Smooth muscle cell of the brain vasculature (primary cell): ENCODE results near the gene IDH3A.

Experiments used
- DNase-seq: peaks from one replicate; pipeline ENCODE4 v3.0.0-alpha.2; 2012; ENCODE audit warnings: low read depth, low spot score

IDH3A gene

GRCh38 chr15:78201281-78202190 lies 52.4 kb downstream of the IDH3A start:
- DNase-seq: no peak

- DNase-seq: no peak
Observed at GRCh38 chr15:78203346-78204225, 54.4 kb downstream of the IDH3A start.

- no peak for DNase-seq
Observed at GRCh38 chr15:78204351-78205309, 55.5 kb downstream of the IDH3A start.

GRCh38 chr15:78205337-78205736 lies 56.2 kb downstream of the IDH3A start:
- no peak for DNase-seq

- no peak for DNase-seq
Observed at GRCh38 chr15:78205856-78206255, 56.7 kb downstream of the IDH3A start.

GRCh38 chr15:78206326-78207109 lies 57.4 kb downstream of the IDH3A start:
- DNase-seq: no peak

- no peak for DNase-seq
Observed at GRCh38 chr15:78207110-78207458, 57.9 kb downstream of the IDH3A start.

- DNase-seq: no peak
Observed at GRCh38 chr15:78207641-78208340, 58.6 kb downstream of the IDH3A start.

GRCh38 chr15:78208341-78208844 lies 59.2 kb downstream of the IDH3A start:
- no peak for DNase-seq

- DNase-seq: no peak
Observed at GRCh38 chr15:78208887-78209645, 59.9 kb downstream of the IDH3A start.

- no peak for DNase-seq
Observed at GRCh38 chr15:78209646-78210348, 60.6 kb downstream of the IDH3A start.

GRCh38 chr15:78210349-78210717 lies 61.2 kb downstream of the IDH3A start:
- no peak for DNase-seq

GRCh38 chr15:78211189-78211921 lies 62.2 kb downstream of the IDH3A start:
- DNase-seq: no peak

GRCh38 chr15:78212008-78212407 lies 62.8 kb downstream of the IDH3A start:
- DNase-seq: no peak

- DNase-seq: peak; percentile 78
Observed at GRCh38 chr15:78212546-78213424, 63.6 kb downstream of the IDH3A start.

GRCh38 chr15:78213425-78213750 lies 64.2 kb downstream of the IDH3A start:
- DNase-seq: no peak

- no peak for DNase-seq
Observed at GRCh38 chr15:78213956-78214355, 64.8 kb downstream of the IDH3A start.
